Naive thymus-derived CD8-positive, alpha-beta T cell (primary cell): ENCODE data around the gene MGARP. TPM values are rescaled to one million over a fixed set of nuclear protein-coding genes. Genes with fewer than 3 reads are reported as not detected.

Source experiments
- ATAC-seq, 2 donors: fragments of 150-1000 bp; cut with Tn5 transposase in 1 of 2; sonication (Bioruptor Pico), chemical (Tn5 transposase) in 1 of 2; 1 replicate in 1 of 2; 2 replicates in 1 of 2; pipeline ENCODE4 v1.10.0; 2021; ENCODE audit warnings: mild to moderate bottlenecking in 2 of 2, moderate library complexity in 2 of 2
- POLR2A ChIA-PET: fragments of 350-600 bp; sonication (Branson Sonifier 250); formaldehyde crosslinking; loops from one replicate; lab custom pipeline; 2021; ENCODE audit warnings: antibody characterized with exemption; lab: Charles Lee
- DNase-seq, 10 donors: peaks; one replicate each; pipeline versions ENCODE4 v3.0.0 to v3.0.0-alpha.2; 2020 to 2022
- H3K27ac Mint-ChIP-seq, 10 donors: one replicate each; pipeline ENCODE4 v1.8.0; 2020 to 2022; ENCODE audit warnings: mild to moderate bottlenecking in 10 of 10, mixed read lengths in 10 of 10, moderate library complexity in 4 of 10, inconsistent platforms in 1 of 10
- H3K27me3 Mint-ChIP-seq, 5 donors: one replicate each; pipeline ENCODE4 v1.8.0; 2021 to 2022; ENCODE audit warnings: mixed read lengths in 5 of 5
- H3K36me3 Mint-ChIP-seq, 3 donors: one replicate each; pipeline ENCODE4 v1.8.0; 2020 to 2022; ENCODE audit warnings: mixed read lengths in 3 of 3, mild to moderate bottlenecking in 2 of 3, inconsistent platforms in 1 of 3
- H3K4me1 Mint-ChIP-seq, 4 donors: one replicate each; pipeline ENCODE4 v1.8.0; 2021 to 2022; ENCODE audit warnings: mixed read lengths in 4 of 4
- H3K4me3 Mint-ChIP-seq, 10 donors: one replicate each; pipeline ENCODE4 v1.8.0; 2020 to 2022; ENCODE audit warnings: mild to moderate bottlenecking in 10 of 10, mixed read lengths in 10 of 10, moderate library complexity in 6 of 10, inconsistent platforms in 1 of 10
- H3K9me3 Mint-ChIP-seq, 9 donors: one replicate each; pipeline ENCODE4 v1.8.0; 2020 to 2022; ENCODE audit warnings: mixed read lengths in 9 of 9, mild to moderate bottlenecking in 3 of 9, inconsistent platforms in 1 of 9, moderate library complexity in 1 of 9
- polyA plus RNA-seq, 3 donors: library from polyadenylated mRNA; unstranded; fragments of 300-500 nt; fragmentation: Illumina TruSeq; gene quantifications; one replicate each; pipeline ENCODE4 v1.2.3, GENCODE V29; 2021
- total RNA-seq, 8 experiments: library from RNA in 2 of 8; stranded (reverse) in 2 of 8; gene quantifications; one replicate each; pipeline ENCODE4 v1.2.3 and lab custom pipeline; 2021 to 2026

The MGARP gene
- total and polyA plus RNA-seq, 5 experiments from 2014 or later = 0.12 to 0.27 (median 0.18) TPM; not detected in 2

DNA sequence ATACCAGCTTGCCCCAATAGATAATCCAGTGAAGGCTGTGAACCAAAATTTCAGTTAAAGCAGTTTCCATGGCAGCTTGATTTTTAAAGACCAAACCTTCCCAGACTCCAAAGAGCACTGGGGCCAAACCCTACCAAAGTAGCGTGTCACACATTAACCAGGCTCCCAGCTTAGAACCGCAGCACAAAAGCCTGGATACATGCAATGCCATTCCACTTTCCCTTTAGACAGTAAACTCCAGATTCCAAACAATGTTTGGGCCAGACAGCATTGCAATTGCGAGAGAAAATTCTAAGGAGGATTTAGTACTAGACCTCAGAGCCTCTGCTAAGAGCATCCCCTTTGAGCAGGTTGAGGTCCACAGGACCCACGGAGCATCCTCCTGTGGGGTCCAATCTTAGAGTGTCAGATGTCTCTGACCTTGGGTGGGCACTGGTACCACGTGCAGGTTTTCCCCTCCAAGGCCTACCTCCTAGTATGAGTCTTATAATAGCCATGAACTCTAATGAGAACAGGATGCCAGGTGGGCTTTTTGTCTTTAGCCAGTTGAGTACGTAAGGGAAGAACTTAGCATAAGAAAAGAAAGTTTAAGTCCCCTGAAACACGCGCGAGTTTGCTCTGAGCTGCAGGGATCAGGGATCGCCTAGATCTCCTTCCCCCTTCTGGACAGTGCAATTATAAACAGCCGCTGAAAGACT, 38.8 kb downstream of the MGARP start:
- Mint-ChIP-seq H3K4me1 (no peaks in the 10 kb centered on the region), H3K9me3 (peaks cover 0 to 11% (median 6%) of the 10 kb centered on the region in 9 donors), H3K27me3 (no peaks in the 10 kb centered on the region), H3K4me3 (no peak overlapping the region), H3K27ac (no peak overlapping the region), H3K36me3 (peaks cover 0 to 9% (median 4%) of the 10 kb centered on the region in 3 donors)
- POLR2A ChIA-PET = no interaction called here
- no peak for DNase-seq
- no peak for ATAC-seq

DNA sequence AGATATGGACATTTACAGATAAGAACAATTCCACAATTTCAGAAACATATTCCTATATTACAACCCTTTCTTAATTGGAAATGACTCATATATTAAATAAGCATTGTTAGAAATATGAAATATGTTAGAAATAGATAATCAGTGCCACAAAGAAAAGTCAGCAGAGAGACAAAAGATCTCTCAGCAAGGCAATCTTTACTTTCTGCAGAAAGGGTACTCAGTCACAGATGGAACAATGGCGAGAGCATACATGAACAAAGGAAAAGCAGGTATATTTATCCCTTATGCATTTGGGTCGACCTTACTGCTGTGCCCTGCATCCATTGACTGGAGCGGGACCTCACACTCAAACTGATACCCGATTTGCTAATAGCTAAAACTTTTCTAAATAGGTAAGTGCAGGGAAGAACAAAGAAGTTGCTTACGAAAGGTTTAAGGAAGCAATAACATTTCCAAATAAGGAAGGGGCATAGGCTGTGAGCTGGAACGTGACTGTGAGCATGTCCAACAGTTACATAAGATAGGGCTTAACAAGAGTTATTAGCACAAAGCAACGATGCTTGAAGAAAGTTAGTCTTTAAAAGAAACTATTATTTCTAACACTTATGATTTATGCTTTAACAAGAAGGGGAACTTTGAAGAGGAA, 40.8 kb downstream of the MGARP start:
- H3K4me3 Mint-ChIP-seq = no peak overlapping the region
- POLR2A ChIA-PET = no interaction called here
- peaks cover 0 to 11% (median 6%) of the 10 kb centered on the region in 9 donors for H3K9me3 Mint-ChIP-seq
- peaks cover 0 to 9% (median 4%) of the 10 kb centered on the region in 3 donors for H3K36me3 Mint-ChIP-seq
- ATAC-seq (no peak), DNase-seq (no peak)
- H3K4me1 Mint-ChIP-seq = no peaks in the 10 kb centered on the region
- H3K27ac Mint-ChIP-seq = no peak overlapping the region
- no peaks in the 10 kb centered on the region for H3K27me3 Mint-ChIP-seq

DNA sequence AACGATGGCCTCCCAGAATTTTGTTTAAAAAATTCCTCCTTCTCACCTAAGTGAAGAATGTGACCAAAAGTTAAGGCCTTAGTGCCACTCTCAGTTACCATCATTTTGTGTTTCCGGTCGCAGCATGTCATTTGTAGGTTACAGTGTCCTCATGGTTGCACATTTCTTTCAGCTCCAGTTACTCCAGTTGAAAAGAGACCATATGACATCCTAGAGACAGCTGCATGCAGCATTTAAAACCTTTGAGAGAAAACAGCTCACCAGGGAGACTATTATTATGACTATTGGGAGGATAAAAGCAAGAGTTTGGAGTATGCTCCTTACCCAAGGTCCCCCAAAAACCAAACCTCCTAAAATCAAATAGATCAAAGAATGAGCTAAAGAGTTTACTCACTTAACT, 45.8 kb downstream of the MGARP start:
- ATAC-seq = no peak

DNA sequence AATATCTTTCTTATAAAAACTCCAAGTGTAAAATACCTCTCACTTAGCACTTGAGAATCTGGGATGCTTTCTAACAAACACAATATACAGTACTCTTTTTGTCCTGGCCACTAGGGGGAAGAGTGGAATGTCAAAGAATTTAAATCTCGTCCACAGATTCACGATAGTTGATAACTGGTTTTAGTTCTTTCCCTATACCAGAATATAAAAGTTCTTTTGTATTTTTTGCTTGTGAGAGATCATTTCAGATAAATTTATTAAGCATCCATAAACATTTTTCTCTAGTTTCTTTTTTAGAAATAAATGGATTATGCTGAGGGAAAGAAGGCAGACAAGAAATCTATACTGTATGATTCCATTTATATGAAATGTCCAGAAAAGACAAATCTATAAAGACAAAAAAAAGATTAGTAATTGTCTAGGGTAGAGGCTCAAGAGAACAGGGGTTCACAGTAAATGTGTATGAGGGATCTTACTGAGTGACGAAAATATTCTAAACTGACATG, 50.4 kb downstream of the MGARP start:
- peak in 5 of 10 donors; percentile 8 to 53 (median 36) for DNase-seq
- Mint-ChIP-seq H3K36me3 (no peaks in the 10 kb centered on the region), H3K27ac (no peak overlapping the region), H3K27me3 (peaks cover 0 to 3% (median 0%) of the 10 kb centered on the region in 5 donors), H3K4me3 (no peak overlapping the region), H3K9me3 (no peaks in the 10 kb centered on the region), H3K4me1 (peaks cover 0 to 2% (median 0%) of the 10 kb centered on the region in 4 donors)
- POLR2A ChIA-PET = interaction anchor here (1.2 kb wide), 1 partner anchor 66 kb away, joined by 4 read pairs; no protein-coding TSS in a partner anchor
- ATAC-seq = peak; percentile 68

More for the DNA sequence above, 45.8 kb downstream of the MGARP start:
- POLR2A ChIA-PET = no interaction called here
- peaks cover 0 to 3% (median 0%) of the 10 kb centered on the region in 5 donors for H3K27me3 Mint-ChIP-seq
- peaks cover 0 to 6% (median 6%) of the 10 kb centered on the region in 9 donors for H3K9me3 Mint-ChIP-seq
- H3K4me1 Mint-ChIP-seq = peaks cover 0 to 2% (median 0%) of the 10 kb centered on the region in 4 donors
- no peak overlapping the region for H3K4me3 Mint-ChIP-seq
- no peak for DNase-seq
- no peak overlapping the region for H3K27ac Mint-ChIP-seq
- peaks cover 0 to 6% (median 4%) of the 10 kb centered on the region in 3 donors for H3K36me3 Mint-ChIP-seq

DNA sequence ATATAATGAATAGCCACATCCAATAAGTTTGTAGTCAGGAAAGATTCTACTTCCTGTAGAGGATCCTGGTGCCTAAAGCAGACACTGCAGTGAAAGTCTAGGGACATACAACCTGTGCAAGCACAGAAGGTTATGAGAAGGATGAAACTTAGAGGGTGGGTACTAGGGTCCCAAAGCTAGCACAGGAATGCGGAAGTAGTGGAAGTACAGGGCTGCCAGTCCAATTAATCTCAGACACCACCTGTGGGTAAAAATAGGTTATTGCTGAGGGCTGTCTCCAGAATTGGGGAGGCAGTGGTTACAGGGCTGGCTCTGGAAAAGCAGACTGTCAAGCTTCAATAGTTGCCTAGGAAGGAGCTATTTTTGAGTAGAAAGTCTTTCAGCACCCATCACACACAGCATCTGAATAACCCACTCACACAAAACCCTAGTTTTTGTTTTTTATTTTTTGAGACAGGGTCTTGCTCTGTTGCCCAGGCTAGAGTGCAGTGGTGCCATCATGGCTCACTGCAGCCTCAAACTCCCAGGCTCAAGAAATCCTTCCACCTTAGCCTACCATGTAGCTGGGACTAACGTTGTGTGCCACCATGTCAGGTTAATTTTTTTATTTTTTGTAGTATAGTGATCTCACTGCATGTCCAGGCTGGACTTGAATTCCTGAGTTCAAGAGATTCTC, 52.2 kb downstream of the MGARP start:
- peaks cover 0 to 2% (median 0%) of the 10 kb centered on the region in 4 donors for H3K4me1 Mint-ChIP-seq
- H3K9me3 Mint-ChIP-seq = no peaks in the 10 kb centered on the region
- H3K36me3 Mint-ChIP-seq = no peaks in the 10 kb centered on the region
- ATAC-seq = peak in 1 of 2 donors; percentile 57
- DNase-seq = peak in 2 of 10 donors; percentile 3 to 17
- peaks cover 0 to 2% (median 0%) of the 10 kb centered on the region in 5 donors for H3K27me3 Mint-ChIP-seq
- H3K27ac Mint-ChIP-seq = no peak overlapping the region
- H3K4me3 Mint-ChIP-seq = no peak overlapping the region
- POLR2A ChIA-PET = interaction anchor here (0.6 to 0.7 kb wide), 3 partner anchors 49 to 179 kb away, joined by 3 to 4 read pairs (median 3); partner anchors contain the start of gene NAA15

DNA sequence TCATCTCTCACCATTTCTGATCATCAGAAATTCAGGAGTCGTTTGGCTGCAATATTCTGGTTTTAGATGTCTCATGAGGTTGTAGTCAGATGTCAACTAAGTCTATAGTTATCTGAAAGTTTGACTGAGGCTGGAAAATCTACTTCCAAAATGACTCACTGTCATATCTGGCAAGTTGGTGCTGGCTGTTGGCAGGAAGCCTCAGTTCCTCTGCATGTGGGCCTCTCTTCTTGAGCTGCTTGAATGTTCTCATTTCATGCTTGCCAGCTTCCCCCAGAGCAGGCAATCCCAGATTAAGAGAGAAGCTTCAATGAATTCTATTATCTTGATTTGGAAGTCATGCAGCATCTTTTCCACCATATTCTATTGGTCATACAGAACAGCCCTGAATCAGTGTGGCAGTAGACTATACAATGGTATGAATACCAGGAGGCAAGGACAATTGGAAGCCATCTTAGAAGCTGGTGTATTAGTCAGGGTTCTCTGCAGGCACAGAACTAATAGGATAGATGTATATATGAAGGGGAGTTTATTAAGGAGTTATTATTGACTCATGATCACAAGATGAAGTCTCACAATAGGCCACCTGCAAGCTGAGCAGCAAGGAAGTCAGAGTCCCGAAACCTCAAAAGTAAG, 56.2 kb downstream of the MGARP start:
- no peak overlapping the region for H3K4me3 Mint-ChIP-seq
- DNase-seq (no peak), ATAC-seq (no peak)
- POLR2A ChIA-PET = no interaction called here
- H3K27me3 Mint-ChIP-seq = peaks cover 0 to 2% (median 0%) of the 10 kb centered on the region in 5 donors
- peaks cover 5 to 11% (median 10%) of the 10 kb centered on the region in 4 donors for H3K4me1 Mint-ChIP-seq
- no peak overlapping the region for H3K27ac Mint-ChIP-seq
- H3K36me3 Mint-ChIP-seq = no peaks in the 10 kb centered on the region
- no peaks in the 10 kb centered on the region for H3K9me3 Mint-ChIP-seq

DNA sequence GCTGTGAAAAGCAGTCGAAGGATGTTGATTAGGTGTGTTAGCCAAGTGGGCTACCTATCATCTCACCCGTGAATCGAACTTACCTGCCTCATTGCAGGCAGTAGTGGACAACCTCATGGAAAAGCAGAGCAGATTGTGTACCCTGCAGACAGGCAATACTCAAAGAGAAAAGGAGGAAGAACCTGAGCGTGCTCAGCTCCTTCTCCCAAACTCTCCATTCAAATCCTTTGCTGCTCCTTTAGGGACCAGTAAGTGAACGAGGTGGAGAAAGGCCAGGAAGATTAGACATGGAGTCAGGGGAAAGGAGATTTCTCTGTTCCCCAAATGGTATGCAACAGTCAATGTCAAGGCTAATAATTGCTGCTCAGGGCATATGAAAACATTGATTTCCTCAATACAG, 57.8 kb downstream of the MGARP start:
- Mint-ChIP-seq H3K36me3 (no peaks in the 10 kb centered on the region), H3K27ac (no peak overlapping the region), H3K27me3 (peaks cover 0 to 3% (median 0%) of the 10 kb centered on the region in 5 donors), H3K4me1 (peaks cover 5 to 11% (median 10%) of the 10 kb centered on the region in 4 donors), H3K4me3 (no peak overlapping the region), H3K9me3 (no peaks in the 10 kb centered on the region)
- DNase-seq (no peak), ATAC-seq (no peak)
- POLR2A ChIA-PET = no interaction called here

DNA sequence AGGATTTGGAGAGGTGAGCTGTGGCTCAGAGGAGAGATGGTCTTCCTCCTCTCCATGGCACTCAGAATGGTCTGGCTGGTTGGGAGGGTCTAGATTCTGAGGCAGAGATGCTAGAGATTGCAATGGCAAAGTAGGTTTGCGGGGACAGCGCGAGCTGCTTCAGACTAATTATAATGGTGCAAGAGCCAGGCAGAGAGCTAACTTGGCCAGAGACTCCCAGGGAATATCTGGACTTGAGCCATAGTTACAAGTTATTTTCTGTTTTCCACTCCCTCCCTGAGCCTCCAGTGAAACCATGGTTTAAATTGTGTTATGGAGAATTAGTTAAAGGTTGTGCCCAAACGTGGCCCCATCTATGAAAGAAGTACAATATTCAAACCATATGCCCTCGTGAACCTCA, 58.3 kb downstream of the MGARP start:
- H3K4me1 Mint-ChIP-seq = peaks cover 5 to 11% (median 10%) of the 10 kb centered on the region in 4 donors
- H3K4me3 Mint-ChIP-seq = no peak overlapping the region
- DNase-seq = no peak

DNA sequence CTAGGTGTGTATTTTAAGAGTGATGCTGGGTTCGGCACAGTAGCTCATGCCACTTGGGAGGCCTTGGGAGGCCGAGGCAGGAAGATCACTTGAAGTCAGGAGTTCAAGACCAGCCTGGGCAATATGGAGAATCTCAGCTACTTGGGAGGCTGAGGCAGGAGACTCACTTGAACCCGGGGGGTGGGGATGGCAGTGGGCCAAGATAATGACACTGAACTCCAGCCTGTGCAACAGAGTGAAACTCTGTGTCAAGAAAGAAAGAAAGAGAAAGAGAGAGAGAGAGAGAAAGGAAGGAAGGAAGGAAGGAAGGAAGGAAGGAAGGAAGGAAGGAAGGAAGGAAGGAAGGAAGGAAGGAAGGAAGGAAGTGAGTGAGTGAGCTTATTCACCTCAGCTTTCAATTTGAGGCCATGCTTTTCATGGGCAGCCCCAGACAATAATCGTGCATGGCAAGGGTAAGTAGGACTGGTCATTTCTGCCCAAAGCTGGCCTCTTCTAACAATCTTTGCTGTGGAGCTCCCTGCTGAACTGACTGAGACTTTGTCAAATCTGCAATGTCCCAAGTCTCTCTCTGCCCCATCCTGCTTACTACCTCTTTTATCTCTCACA, 60.5 kb downstream of the MGARP start:
- Mint-ChIP-seq H3K27ac (peak overlapping the region in 4 of 10 donors; percentile 27 to 82 (median 60)), H3K9me3 (no peaks in the 10 kb centered on the region), H3K4me3 (no peak overlapping the region), H3K27me3 (peaks cover 0 to 3% (median 0%) of the 10 kb centered on the region in 5 donors), H3K4me1 (peaks cover 5 to 13% (median 11%) of the 10 kb centered on the region in 4 donors), H3K36me3 (no peaks in the 10 kb centered on the region)
- DNase-seq (no peak), ATAC-seq (no peak)
- POLR2A ChIA-PET = no interaction called here

More for the DNA sequence above, 58.3 kb downstream of the MGARP start:
- no peak for ATAC-seq
- no peaks in the 10 kb centered on the region for H3K36me3 Mint-ChIP-seq
- peaks cover 0 to 3% (median 0%) of the 10 kb centered on the region in 5 donors for H3K27me3 Mint-ChIP-seq
- POLR2A ChIA-PET = no interaction called here
- H3K9me3 Mint-ChIP-seq = no peaks in the 10 kb centered on the region
- H3K27ac Mint-ChIP-seq = no peak overlapping the region
